PC-3 (cell line): Measurements from ENCODE around the gene TNP1.

Experiments
- EZH2phosphoT487 ChIP-seq: fragments of 300-600 bp; sonication (generic); IDR thresholded peaks from 2 replicates; pipeline ENCODE4 v1.6.1; 2018; ENCODE audit warnings: mild to moderate bottlenecking, antibody characterized with exemption, low read length, borderline replicate concordance
- TF ChIP-seq, protein P1 (sequence below): fragments of 300-600 bp; sonication (generic); conservative IDR thresholded peaks from 2 replicates; pipeline ENCODE4 v1.5.1; 2017; ENCODE audit warnings: antibody characterized with exemption, low read depth, mild to moderate bottlenecking, low read length

DNA sequence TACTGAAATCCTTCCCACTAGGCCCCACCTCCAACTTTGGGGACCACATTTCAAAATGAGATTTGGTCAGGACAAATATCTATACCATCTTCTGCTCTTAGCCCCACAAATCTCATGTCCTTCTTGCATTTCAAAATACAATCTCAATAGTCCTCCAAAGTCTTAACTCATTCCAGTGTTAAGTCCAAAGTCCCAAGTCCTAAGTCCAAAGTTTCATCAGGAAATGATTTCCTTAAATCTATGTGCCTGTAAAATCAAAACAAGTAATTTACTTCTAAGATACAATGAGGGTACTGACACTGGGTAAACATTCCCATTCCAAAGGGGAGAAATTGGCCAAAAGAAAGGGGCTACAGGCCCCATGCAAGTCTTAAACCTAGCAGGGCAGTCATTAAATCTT, 40.5 kb upstream of the TNP1 start:
- TF ChIP-seq, protein P1, sequence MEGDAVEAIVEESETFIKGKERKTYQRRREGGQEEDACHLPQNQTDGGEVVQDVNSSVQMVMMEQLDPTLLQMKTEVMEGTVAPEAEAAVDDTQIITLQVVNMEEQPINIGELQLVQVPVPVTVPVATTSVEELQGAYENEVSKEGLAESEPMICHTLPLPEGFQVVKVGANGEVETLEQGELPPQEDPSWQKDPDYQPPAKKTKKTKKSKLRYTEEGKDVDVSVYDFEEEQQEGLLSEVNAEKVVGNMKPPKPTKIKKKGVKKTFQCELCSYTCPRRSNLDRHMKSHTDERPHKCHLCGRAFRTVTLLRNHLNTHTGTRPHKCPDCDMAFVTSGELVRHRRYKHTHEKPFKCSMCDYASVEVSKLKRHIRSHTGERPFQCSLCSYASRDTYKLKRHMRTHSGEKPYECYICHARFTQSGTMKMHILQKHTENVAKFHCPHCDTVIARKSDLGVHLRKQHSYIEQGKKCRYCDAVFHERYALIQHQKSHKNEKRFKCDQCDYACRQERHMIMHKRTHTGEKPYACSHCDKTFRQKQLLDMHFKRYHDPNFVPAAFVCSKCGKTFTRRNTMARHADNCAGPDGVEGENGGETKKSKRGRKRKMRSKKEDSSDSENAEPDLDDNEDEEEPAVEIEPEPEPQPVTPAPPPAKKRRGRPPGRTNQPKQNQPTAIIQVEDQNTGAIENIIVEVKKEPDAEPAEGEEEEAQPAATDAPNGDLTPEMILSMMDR, result no peak
- no peak for TF ChIP-seq EZH2phosphoT487
